Duodenal mucosa (tissue), 2 donors: Measurements from ENCODE around the gene OSCAR.

Source experiments
- H3K27ac ChIP-seq: one replicate; pipeline ENCODE4 v1.7.0; 2013; ENCODE audit warnings: low read depth, low read length
- H3K27me3 ChIP-seq, 2 donors: one replicate each; pipeline ENCODE4 v1.7.0; 2013; ENCODE audit warnings: low read length in 2 of 2, control low read depth in 1 of 2; ENCODE audit not compliant: insufficient read depth in 2 of 2, control insufficient read depth in 1 of 2
- H3K36me3 ChIP-seq, 2 donors: one replicate each; pipeline ENCODE4 v1.7.0; 2013; ENCODE audit warnings: low read length in 2 of 2, control low read depth in 1 of 2; ENCODE audit not compliant: insufficient read depth in 2 of 2, control insufficient read depth in 1 of 2
- H3K4me1 ChIP-seq, 2 donors: one replicate each; pipeline ENCODE4 v1.7.0; 2013; ENCODE audit warnings: low read length in 2 of 2, control low read depth in 1 of 2; ENCODE audit not compliant: insufficient read depth in 2 of 2, control insufficient read depth in 1 of 2
- H3K4me3 ChIP-seq, 2 donors: one replicate each; pipeline ENCODE4 v1.7.0; 2013; ENCODE audit warnings: low read length in 2 of 2, low read depth in 1 of 2
- H3K9ac ChIP-seq, 2 donors: one replicate each; pipeline ENCODE4 v1.7.0; 2013; ENCODE audit warnings: low read length in 2 of 2, low read depth in 1 of 2
- H3K9me3 ChIP-seq, 2 donors: one replicate each; pipeline ENCODE4 v1.7.0; 2013; ENCODE audit warnings: low read length in 2 of 2, control low read depth in 1 of 2; ENCODE audit not compliant: control insufficient read depth in 1 of 2

The OSCAR gene

GRCh38 chr19:54124393-54124792, 23.8 kb upstream of the OSCAR start:
- no peak overlapping the region for H3K27ac ChIP-seq
- no peak overlapping the region for H3K9ac ChIP-seq
- peaks cover 53 to 83% of the 10 kb centered on the region in 2 donors for H3K36me3 ChIP-seq
- no peaks in the 10 kb centered on the region for H3K9me3 ChIP-seq
- no peak overlapping the region for H3K4me3 ChIP-seq
- no peaks in the 10 kb centered on the region for H3K4me1 ChIP-seq
- no peaks in the 10 kb centered on the region for H3K27me3 ChIP-seq

- Histone ChIP-seq H3K9ac (no peak overlapping the region), H3K27ac (no peak overlapping the region), H3K4me3 (no peak overlapping the region), H3K36me3 (peaks cover 51 to 81% of the 10 kb centered on the region in 2 donors), H3K9me3 (no peaks in the 10 kb centered on the region), H3K4me1 (no peaks in the 10 kb centered on the region), H3K27me3 (no peaks in the 10 kb centered on the region)
These were observed 23.1 kb upstream of the OSCAR start for GRCh38 chr19:54123682-54124081.

- Histone ChIP-seq H3K4me1 (peaks cover 0 to 6% of the 10 kb centered on the region in 2 donors), H3K9ac (no peak overlapping the region), H3K9me3 (no peaks in the 10 kb centered on the region), H3K27me3 (no peaks in the 10 kb centered on the region), H3K4me3 (no peak overlapping the region), H3K36me3 (peaks cover 44 to 74% of the 10 kb centered on the region in 2 donors), H3K27ac (no peak overlapping the region)
These were observed 20.7 kb upstream of the OSCAR start for GRCh38 chr19:54121259-54121658.

DNA sequence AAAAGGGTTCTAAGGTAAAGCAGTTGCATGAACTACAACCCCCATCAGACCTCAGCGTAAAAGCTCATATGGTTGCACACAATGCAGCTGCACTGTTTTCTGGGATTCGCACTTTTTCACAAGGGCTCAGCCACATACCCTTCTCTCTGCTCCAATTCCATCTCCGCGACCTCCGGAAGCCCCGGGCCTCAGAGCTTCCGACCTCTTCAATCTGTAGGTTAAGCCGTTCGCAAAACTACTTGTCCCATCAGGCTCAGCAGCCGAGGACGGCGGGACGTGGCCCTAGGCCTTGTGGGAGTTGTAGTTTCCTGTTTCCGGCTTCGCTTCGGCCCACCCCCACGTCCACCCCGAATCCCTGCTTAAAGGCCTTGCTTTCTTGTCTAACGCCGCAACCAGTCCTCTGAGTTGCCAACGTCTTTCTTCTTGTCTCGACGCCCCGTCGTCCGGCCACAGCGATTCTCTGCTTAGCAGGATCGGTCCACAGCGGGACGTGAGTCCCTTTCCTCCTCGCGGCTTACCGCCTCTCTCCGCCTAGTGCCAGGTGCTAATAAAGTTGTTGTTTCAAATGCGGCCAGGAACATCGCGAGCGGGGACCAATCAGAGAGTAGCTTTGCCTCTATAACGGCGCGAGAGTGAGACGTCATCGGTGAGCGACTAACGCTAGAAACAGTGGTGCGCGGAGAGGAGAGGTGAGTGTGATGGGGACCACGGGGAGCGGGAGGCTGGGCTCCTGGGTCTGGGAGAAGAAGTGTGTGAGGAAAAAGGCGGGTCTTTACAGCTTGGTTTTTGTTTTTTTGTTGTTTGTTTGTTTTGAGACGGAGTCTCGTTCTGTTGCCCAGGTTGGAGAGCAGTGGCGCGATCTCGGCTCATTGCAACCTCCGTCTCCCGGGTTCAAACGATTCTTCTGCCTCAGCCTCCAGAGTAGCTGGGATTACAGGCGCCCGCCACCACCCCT, 14.8 kb upstream of the OSCAR start, which contains the start of the genes PRPF31 and TFPT:
Gene PRPF31, plus strand, starts transcription at position 646 of the 955 bp plus-strand sequence. CDS start 2,525 bp downstream, outside the sequence.
Gene TFPT, minus strand, starts transcription at position 549 of the 955 bp plus-strand sequence. Its CDS starts 388 bp downstream, at position 161.
- peaks cover 3 to 30% of the 10 kb centered on the region in 2 donors for H3K36me3 ChIP-seq
- H3K27me3 ChIP-seq: no peaks in the 10 kb centered on the region
- H3K4me1 ChIP-seq: peaks cover 8 to 19% of the 10 kb centered on the region in 2 donors
- H3K9ac ChIP-seq: peak within 1 kb of the TSS; percentile 64 to 71
- peak within 1 kb of the TSS; percentile 91 for H3K27ac ChIP-seq
- peak within 1 kb of the TSS; percentile 84 to 95 for H3K4me3 ChIP-seq
- H3K9me3 ChIP-seq: no peaks in the 10 kb centered on the region

DNA sequence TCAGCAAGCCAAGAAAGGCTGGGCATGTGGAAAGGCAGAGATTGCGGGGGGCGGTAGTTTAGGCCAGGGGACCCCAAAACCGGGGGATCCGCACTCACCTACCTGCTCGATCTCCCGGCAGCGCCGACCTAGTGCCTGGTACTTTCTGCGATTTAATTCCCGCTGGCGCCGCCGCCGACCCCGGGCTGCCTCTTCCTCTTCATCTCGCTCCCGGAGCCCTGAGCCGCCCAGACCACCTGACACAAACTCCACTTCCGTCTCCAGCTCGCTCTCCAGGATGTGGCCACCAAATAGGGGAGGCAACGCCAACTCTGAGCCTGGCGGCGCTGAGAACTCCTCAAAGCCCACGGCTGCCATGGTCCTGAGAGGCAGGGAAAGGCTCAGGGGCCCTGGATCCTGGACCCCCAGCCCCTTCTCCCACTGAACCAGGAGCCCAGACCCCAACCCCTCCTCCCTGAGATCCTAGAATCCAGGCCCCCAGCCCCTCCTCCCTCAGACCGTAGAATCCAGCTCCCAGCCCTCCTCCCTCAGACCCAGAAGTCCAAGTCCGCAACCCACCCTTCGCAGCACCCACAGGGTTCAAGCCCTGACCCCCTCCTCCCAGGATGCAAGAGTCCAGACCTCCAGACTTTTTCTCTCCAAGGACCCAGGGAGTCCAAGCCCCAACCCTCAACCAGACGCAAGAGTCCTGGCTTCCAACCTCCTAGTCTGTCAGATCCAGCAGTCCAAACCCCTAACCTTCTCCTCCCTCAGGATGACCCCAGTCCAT, 13.9 kb upstream of the OSCAR start:
- Histone ChIP-seq H3K27ac (no peak overlapping the region), H3K27me3 (no peaks in the 10 kb centered on the region), H3K4me1 (peaks cover 8 to 19% of the 10 kb centered on the region in 2 donors), H3K9me3 (no peaks in the 10 kb centered on the region), H3K36me3 (peaks cover under 1 to 30% of the 10 kb centered on the region in 2 donors), H3K9ac (peak overlapping the region; percentile 61 to 71), H3K4me3 (peak overlapping the region; percentile 84 to 95)

- Histone ChIP-seq H3K9me3 (no peaks in the 10 kb centered on the region), H3K4me3 (no peak overlapping the region), H3K27me3 (no peaks in the 10 kb centered on the region), H3K9ac (no peak overlapping the region), H3K27ac (no peak overlapping the region), H3K4me1 (peaks cover 7 to 9% of the 10 kb centered on the region in 2 donors), H3K36me3 (peaks cover 17 to 54% of the 10 kb centered on the region in 2 donors)
These were observed 9.0 kb upstream of the OSCAR start for GRCh38 chr19:54109651-54110050.

DNA sequence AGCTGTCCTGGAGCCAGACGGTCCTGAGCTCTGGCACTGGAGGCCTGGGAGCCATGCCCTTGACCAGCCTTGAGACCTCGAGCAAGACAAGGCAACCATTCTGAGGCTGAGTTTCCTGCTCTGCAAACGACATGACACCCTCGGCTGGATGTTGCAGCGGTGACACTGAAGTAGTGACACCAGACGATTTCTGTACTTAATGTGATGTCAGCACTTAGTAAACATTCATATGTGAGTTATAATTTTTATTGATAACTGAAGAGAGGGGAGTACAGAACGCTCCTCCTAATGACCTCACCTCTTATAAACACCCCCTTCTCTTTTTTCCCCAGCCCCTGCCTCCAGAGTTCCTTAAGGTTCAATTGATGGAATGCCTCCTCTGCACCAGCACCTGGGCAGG, 7.9 kb upstream of the OSCAR start:
- H3K9me3 ChIP-seq: no peaks in the 10 kb centered on the region
- H3K36me3 ChIP-seq: peaks cover 17 to 54% of the 10 kb centered on the region in 2 donors
- no peak overlapping the region for H3K4me3 ChIP-seq
- H3K27ac ChIP-seq: no peak overlapping the region
- no peak overlapping the region for H3K9ac ChIP-seq
- H3K4me1 ChIP-seq: peaks cover under 1 to 2% of the 10 kb centered on the region in 2 donors
- H3K27me3 ChIP-seq: no peaks in the 10 kb centered on the region

DNA sequence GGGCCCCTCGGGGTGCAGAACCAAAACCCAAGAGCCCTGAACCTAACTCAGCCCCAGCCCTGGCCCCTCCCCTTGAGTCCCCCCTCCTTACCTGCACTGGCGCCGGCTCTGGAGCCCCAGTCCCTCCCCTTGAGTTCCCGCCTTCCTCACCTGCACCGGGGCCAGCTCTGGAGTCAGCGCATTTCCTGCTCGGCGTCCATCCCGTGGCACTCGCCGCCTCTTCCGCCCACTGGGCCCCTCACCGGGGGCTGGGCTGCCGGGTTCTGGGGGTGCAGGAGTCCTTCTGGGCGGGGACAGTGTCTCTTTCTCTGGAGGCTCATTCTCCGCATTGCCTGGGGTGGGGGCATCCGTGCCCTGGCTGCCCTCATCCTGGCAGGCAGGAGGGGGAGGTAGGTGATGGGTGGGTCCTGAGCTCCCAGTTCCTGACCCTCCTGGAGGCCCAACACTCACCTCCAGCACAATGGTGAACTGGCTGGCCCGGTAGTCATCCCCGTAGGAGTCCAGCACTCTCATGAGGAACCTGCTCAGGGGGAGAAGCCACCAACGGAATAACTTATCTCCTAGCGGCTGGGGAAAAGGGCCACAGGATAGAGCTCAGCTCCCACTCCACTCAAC, 7.4 kb upstream of the OSCAR start:
- Histone ChIP-seq H3K4me1 (peaks cover 4 to 8% of the 10 kb centered on the region in 2 donors), H3K4me3 (no peak overlapping the region), H3K27me3 (no peaks in the 10 kb centered on the region), H3K9me3 (no peaks in the 10 kb centered on the region), H3K36me3 (peaks cover 17 to 54% of the 10 kb centered on the region in 2 donors), H3K9ac (no peak overlapping the region), H3K27ac (no peak overlapping the region)

DNA sequence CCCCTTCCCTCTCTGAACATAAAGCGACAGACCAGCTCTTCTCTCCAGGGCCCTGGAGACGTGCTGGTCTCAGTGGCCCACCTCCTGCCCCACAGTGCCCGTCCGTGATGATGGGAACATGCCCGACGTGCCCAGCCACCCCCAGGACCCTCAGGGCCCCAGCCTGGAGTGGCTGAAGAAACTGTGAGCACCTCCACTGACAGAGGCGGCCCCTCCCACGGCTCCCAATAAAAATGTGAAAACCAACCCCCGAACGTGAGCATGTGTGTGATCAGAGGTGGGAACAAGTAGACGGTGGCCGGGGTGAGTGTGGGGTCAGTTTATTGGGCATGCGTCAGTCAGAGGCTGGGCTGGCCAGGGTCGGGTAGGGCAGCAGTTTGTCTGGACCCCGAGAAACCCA, 6.1 kb upstream of the OSCAR start:
- no peaks in the 10 kb centered on the region for H3K9me3 ChIP-seq
- H3K9ac ChIP-seq: no peak overlapping the region
- H3K36me3 ChIP-seq: peaks cover 17 to 54% of the 10 kb centered on the region in 2 donors
- no peak overlapping the region for H3K4me3 ChIP-seq
- no peaks in the 10 kb centered on the region for H3K27me3 ChIP-seq
- H3K27ac ChIP-seq: no peak overlapping the region
- peaks cover 4 to 8% of the 10 kb centered on the region in 2 donors for H3K4me1 ChIP-seq
